A673 (cell line): ENCODE results near the gene FAAP20. TPM values are rescaled to one million over a fixed set of nuclear protein-coding genes. Genes with fewer than 3 reads are reported as not detected.

Source experiments
- BruUV-seq: library from RNA; stranded (reverse); fragments of 400-500 nt; replicated peaks from 2 replicates; lab custom pipeline; 2021; lab: Mats Ljungman, UMichigan
- CTCF ChIA-PET: fragments of 300-600 bp; sonication (Branson Sonifier 250); formaldehyde crosslinking; loops from one replicate; lab custom pipeline; 2022; ENCODE audit warnings: antibody characterized with exemption; lab: Charles Lee
- POLR2A ChIA-PET: fragments of 300-600 bp; sonication (Branson Sonifier 250); formaldehyde crosslinking; loops from one replicate; lab custom pipeline; 2022; ENCODE audit warnings: antibody characterized with exemption; ENCODE audit not compliant: low non-redundant PET; lab: Charles Lee
- DNase-seq: peaks from one replicate; pipeline ENCODE4 v3.0.0-alpha.2; 2015; ENCODE audit warnings: low spot score
- H3K27ac ChIP-seq: fragments of 200-600 bp; sonication (generic); 2 replicates; pipeline ENCODE4 v1.5.1; 2016; ENCODE audit warnings: mixed run types, low read depth, mild to moderate bottlenecking, mixed read lengths, antibody characterized with exemption, low read length; ENCODE audit not compliant: poor library complexity, severe bottlenecking
- H3K27me3 ChIP-seq: fragments of 200-600 bp; sonication (generic); replicated peaks from 2 replicates; pipeline ENCODE4 v1.6.1; 2017; ENCODE audit warnings: mixed run types, low read depth, mild to moderate bottlenecking, mixed read lengths, antibody characterized with exemption, low read length; ENCODE audit not compliant: insufficient read depth, poor library complexity
- H3K36me3 ChIP-seq: fragments of 200-600 bp; sonication (generic); 2 replicates; pipeline ENCODE4 v1.6.1; 2016; ENCODE audit warnings: mixed run types, mild to moderate bottlenecking, mixed read lengths, antibody characterized with exemption, low read length; ENCODE audit not compliant: insufficient read depth, poor library complexity, severe bottlenecking
- H3K4me1 ChIP-seq: fragments of 200-600 bp; sonication (generic); 2 replicates; pipeline ENCODE4 v1.6.1; 2017; ENCODE audit warnings: mixed run types, mild to moderate bottlenecking, mixed read lengths, antibody characterized with exemption, low read length; ENCODE audit not compliant: insufficient read depth, poor library complexity, severe bottlenecking
- H3K4me3 ChIP-seq: fragments of 200-600 bp; sonication (generic); 2 replicates; pipeline ENCODE4 v1.5.1; 2016; ENCODE audit warnings: low read depth, mixed run types, mild to moderate bottlenecking, mixed read lengths, low read length; ENCODE audit not compliant: poor library complexity, severe bottlenecking
- H3K9me3 ChIP-seq: fragments of 200-600 bp; sonication (generic); 2 replicates; pipeline ENCODE4 v1.6.1; 2016; ENCODE audit warnings: mixed run types, low read depth, mild to moderate bottlenecking, mixed read lengths, antibody characterized with exemption, low read length; ENCODE audit not compliant: poor library complexity, severe bottlenecking
- CTCF ChIP-seq: fragments of 300-800, 200-600 bp; sonication (generic); conservative IDR thresholded peaks from 2 replicates; pipeline ENCODE4 v1.5.1; 2017; ENCODE audit warnings: low read depth, mild to moderate bottlenecking, antibody characterized with exemption, low read length, moderate library complexity, mixed read lengths
- EZH2 ChIP-seq: fragments of 200-600 bp; sonication (generic); IDR thresholded peaks from 2 replicates; pipeline ENCODE4 v1.6.1; 2017; ENCODE audit warnings: borderline replicate concordance, low read depth, mild to moderate bottlenecking, mixed read lengths, antibody characterized with exemption, low read length; ENCODE audit not compliant: poor library complexity, severe bottlenecking
- intact Hi-C: fragments of 100-400 bp; cut with micrococcal nuclease; formaldehyde crosslinking; loops from one replicate; pipeline ENCODE4 v1.10.0; 2022; ENCODE audit not compliant: unreplicated experiment
- total RNA-seq: library from RNA; stranded (reverse); gene quantifications from 2 replicates; pipeline ENCODE4 v1.2.3, GENCODE V29; 2021

Gene FAAP20
- total RNA-seq, 1 experiment from 2014 or later, result 114 TPM

GRCh38 chr1:2194898-2195673 lies 514 bp upstream of the FAAP20 start:
- intact Hi-C loops, result loop anchor here (1.0 to 10.0 kb wide), 3 partner anchors 120 to 352 kb away; no protein-coding TSS in a partner anchor
- DNase-seq, result peak; percentile 94
- ChIA-PET CTCF (interaction anchor here (0.5 to 3.1 kb wide), 16 partner anchors 10 to 1182 kb away, joined by 3 to 70 read pairs (median 3); partner anchors contain the start of genes MORN1, PANK4 and RER1), POLR2A (interaction anchor here (0.9 kb wide), 1 partner anchor 10 kb away, joined by 13 read pairs; no protein-coding TSS in a partner anchor)
- peaks cover 37% of the 10 kb centered on the region for H3K4me1 ChIP-seq
- H3K9me3 ChIP-seq, result no peaks in the 10 kb centered on the region
- H3K36me3 ChIP-seq, result no peaks in the 10 kb centered on the region
- H3K4me3 ChIP-seq, result peak overlapping the region; percentile 65
- BruUV-seq, result no TSS peak
- TF ChIP-seq CTCF (peak; percentile 96), EZH2 (no peak)
- peak overlapping the region; percentile 88 for H3K27ac ChIP-seq
- no peaks in the 10 kb centered on the region for H3K27me3 ChIP-seq

- Histone ChIP-seq H3K4me1 (peaks cover 45% of the 10 kb centered on the region), H3K36me3 (no peaks in the 10 kb centered on the region), H3K9me3 (no peaks in the 10 kb centered on the region), H3K27me3 (no peaks in the 10 kb centered on the region), H3K27ac (peak overlapping the region; percentile 80), H3K4me3 (peak overlapping the region; percentile 65)
- no TSS peak for BruUV-seq
- no peak for TF ChIP-seq CTCF
- no peak for TF ChIP-seq EZH2
- intact Hi-C loops, result loop anchor here (10.0 kb wide), 1 partner anchor 121 kb away; no protein-coding TSS in a partner anchor
- POLR2A ChIA-PET, result interaction anchor here (0.6 kb wide), 2 partner anchors 22 to 248 kb away, joined by 9 to 17 read pairs; no protein-coding TSS in a partner anchor
- DNase-seq, result no peak
- CTCF ChIA-PET, result interaction anchor here (0.7 to 3.1 kb wide), 2 partner anchors 188 to 586 kb away, joined by 6 to 70 read pairs; no protein-coding TSS in a partner anchor
These were observed 874 bp downstream of the FAAP20 start for GRCh38 chr1:2193514-2194281.
